GM19023 (cell line): Measurements from ENCODE around the gene MDC1.
"Not testable (repeated sequence)": the region's sequence is repeated elsewhere in the genome, so short reads cannot be mapped to it uniquely, and the experiment has no call there.

Experiments
- ATAC-seq: cut with Tn5 transposase; IDR thresholded peaks from one replicate; pipeline ENCODE4 v1.9.1; 2021; ENCODE audit warnings: mild to moderate bottlenecking, moderate library complexity; ENCODE audit not compliant: unreplicated experiment

The MDC1 gene

GRCh38 chr6:30683183-30683979, 33.7 kb downstream of the MDC1 start:
- no peak for ATAC-seq

GRCh38 chr6:30682143-30683117, 34.7 kb downstream of the MDC1 start:
- peak; percentile 38 for ATAC-seq

DNA sequence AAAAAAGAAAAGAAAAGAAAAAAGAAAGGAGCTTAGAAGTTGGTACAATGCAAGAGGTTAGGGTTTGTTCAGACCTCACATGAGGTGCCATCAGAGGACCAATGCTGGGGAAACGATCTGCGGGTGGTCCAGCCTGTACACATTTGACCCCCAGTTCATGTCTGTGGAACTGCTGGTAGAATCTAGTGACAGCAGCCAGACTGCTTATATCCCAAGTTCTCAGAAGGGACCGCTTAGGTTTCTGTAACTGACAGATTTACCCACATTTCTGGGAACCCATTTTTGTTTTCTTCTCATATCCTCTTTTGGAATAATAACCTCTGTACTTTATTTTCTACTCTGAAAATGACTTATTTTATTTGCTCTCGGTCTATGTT, 35.3 kb downstream of the MDC1 start:
- ATAC-seq: no peak

DNA sequence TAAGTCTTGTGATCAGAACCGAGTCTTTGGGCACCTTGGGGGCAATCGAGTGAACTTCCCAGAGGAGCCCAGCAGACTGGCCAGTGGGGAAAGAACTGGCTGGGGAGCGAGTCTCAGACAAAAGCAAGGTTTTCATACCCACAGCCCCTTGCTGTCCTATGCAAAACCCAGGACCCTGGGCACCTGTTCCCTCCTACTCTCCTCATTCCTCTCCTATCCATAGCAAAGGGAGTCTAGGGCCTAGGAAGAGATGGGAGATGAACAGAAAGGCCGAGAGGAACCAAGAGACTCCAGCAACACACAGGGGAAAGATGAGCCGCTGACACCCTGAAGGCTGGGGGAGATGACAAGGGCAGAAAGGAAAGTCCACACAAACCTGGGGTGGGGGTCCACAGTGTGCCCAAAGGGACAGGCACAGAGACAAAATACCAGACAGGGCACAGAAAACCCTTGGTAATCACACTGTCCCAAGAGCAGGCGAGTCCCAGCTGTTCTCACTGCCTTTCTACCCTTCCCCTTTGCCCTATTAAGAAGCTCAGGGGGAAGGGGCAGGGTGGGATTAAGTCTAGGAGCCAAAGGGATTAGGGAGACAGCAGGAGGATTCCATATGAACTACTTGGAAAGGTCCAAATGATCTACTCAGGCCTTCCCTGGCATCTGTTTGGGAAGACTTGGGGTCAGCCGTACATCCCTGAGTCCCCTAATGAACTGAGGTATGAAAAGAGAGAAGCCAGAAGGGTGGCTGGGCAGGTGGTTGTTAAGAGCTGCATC, 37.1 kb downstream of the MDC1 start:
- ATAC-seq: no peak

DNA sequence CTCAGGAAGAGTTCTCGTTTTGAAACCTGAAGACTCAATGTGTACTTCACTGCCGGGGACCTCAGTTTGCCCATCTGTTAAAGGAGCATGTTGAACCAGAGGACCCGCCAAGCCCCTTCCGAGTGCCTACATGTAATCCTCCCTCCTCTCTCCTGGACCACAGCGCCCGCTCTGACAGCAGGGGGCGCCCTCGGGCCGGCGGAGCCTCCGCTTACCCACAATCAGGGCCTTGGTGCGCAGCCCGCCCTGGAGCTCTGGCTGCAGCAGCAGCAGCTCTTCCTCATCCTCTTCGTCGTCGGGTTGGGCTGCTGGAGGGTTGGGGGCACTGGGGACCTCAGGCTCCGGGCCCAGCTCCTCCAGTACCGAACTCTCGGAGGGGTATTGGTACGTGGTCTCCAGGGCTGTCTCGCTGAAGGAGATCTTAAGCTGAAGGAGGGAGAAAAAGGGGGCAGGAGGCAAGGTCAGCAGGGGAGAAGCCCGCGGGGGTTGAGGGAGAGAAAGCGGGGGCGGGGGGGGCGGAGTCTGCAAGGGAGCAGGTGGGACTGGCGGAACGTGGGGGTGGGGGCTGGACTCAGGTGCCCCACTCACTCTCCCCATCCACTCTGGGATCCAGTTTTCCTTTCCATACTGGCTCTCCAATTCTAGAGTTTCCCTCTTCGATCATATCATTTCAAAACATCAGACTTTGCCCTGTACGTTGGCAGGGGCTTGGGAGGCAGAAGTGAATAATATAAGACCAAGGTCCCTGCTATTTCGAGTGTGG, 37.9 kb downstream of the MDC1 start:
- no peak for ATAC-seq

GRCh38 chr6:30676660-30677285, 40.3 kb downstream of the MDC1 start:
- ATAC-seq: no peak

GRCh38 chr6:30672445-30673253, 44.4 kb downstream of the MDC1 start, which contains the start of gene DHX16:
TSS of gene DHX16 (minus strand) at chr6:30673006. CDS start at chr6:30672841, 165 bp downstream.
- peak; percentile 56 for ATAC-seq

DNA sequence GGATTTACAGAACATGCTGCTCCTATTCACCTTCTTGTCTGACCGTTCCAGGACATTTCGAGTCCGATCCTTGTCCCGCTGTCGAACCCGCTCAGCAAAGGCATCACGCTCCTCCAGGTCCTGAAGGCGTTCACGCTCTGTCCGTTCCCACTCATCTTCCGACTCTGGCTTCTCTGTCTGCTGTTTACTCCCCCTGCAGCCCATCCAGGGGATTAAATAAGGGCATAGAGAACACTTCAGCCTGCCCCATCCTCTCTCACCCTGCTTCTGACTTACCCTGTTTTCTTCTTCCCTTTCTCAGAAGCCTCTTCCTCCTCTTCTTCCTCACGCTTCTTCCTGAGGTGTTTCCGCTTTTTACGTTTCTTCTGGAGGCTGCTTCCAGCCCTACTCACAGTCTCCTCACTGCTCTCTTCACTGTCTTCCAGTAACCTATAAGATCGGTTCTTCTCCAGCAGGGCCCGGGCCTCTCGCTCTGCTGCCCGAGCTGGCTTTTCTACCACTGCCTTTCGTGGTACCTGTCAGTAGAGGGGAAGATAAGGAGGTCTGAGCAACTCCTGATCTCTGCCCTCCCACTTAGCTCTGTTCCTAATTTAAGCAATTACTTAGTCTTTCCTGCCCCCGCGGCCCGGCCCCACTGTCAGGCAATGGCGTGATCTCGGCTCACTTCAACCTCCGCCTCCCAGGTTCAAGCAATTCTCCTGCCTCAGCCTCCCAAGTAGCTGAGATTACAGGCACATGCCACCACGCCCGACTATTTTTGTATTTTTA, 46.1 kb downstream of the MDC1 start:
- no peak for ATAC-seq

DNA sequence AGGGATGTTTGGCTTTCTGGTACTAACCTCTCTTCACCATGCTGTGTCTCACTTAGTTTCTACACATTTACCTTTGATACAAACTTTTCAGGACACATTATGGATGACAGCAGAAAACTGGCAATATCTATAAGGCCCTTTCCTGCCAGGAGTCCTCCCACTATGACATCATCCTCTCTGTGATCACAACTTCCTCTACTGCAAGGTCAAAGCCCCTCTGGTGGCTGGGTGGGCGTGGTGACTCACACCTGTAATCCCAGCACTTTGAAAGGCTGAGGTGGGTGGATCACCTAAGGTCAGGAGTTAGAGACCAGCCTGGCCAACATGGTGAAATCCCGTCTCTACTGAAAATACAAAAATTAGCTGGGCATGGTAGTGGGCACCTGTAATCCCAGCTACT, 50.8 kb downstream of the MDC1 start:
- ATAC-seq: not testable (repeated sequence)

DNA sequence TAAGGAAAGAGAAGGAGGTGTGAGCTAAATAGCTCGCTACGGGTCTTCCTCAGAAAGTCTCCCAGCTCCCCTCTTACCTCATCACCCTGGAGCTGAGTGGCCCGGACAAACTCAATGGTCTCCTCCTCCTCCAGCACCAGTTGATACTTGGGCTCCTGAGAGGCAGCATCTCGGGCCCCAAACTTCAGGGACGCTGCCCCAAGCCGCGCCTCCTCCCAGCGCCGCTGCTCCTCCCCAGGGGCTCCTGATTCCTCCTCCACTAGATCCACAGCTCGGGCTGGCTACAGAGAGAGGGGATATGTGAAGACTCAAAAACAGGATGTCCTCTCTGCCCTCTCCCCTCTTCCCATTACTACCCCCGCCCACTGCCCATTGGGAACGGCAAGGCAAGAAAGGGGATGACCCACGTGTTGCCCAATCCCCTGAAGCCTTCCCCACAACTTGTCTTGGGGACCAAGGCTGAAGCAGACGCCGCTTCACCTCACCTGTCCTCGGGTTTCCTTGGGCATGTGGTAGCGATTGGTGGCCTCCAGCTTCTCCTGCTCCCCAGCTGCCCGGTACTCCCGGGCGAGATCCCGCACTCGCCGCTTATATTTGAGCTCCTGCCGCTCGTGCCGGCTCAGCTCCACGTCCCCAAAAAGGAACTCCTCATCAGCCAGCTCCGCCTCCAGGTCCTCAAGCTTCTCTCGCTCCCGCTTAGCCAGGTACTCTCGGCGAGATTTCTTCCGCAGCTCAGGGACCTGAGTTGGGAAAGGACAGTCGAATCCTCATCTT, 51.9 kb downstream of the MDC1 start:
- ATAC-seq: no peak

DNA sequence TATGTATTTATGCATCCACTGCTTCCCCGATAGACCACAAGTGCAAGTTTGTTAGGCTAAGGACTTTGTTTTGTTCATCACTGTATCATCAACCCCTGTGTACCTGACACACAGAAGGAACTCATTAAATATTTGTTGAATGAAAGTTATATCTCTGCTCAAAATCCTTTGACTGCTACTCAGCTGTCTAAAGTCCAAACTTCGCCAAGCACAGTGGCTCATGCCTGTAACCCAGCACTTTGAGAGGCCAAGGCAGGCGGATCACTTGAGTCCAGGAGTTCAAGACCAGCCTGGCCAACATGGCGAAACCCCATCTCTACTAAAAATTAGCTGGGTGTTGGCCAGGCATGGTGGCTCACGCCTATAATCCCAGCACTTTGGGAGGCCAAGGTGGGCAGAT, 59.2 kb downstream of the MDC1 start:
- not testable (repeated sequence) for ATAC-seq

- no peak for ATAC-seq
Observed at GRCh38 chr6:30657454-30657853, 59.6 kb downstream of the MDC1 start.

DNA sequence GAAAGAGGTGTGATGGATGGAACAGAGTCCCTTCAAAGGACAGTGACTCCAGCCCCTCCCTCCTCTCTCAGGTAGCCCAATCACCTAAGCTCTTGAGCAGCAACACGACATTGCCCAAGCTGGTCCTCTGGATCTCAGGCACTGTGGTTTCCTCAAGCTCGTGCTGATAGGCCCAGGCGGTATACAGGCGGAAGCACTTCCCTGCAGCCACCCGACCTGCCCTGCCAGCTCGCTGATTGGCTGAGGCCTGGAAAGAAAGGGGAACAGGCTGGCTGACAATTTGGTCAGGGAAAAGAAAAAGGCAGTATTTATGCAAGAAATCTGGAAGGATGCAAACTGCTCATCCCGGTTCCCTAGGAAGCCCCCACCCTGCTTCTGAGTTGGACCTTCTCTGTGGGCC, 60.6 kb downstream of the MDC1 start:
- ATAC-seq: no peak

GRCh38 chr6:30655743-30656094, 61.4 kb downstream of the MDC1 start:
- ATAC-seq: no peak

DNA sequence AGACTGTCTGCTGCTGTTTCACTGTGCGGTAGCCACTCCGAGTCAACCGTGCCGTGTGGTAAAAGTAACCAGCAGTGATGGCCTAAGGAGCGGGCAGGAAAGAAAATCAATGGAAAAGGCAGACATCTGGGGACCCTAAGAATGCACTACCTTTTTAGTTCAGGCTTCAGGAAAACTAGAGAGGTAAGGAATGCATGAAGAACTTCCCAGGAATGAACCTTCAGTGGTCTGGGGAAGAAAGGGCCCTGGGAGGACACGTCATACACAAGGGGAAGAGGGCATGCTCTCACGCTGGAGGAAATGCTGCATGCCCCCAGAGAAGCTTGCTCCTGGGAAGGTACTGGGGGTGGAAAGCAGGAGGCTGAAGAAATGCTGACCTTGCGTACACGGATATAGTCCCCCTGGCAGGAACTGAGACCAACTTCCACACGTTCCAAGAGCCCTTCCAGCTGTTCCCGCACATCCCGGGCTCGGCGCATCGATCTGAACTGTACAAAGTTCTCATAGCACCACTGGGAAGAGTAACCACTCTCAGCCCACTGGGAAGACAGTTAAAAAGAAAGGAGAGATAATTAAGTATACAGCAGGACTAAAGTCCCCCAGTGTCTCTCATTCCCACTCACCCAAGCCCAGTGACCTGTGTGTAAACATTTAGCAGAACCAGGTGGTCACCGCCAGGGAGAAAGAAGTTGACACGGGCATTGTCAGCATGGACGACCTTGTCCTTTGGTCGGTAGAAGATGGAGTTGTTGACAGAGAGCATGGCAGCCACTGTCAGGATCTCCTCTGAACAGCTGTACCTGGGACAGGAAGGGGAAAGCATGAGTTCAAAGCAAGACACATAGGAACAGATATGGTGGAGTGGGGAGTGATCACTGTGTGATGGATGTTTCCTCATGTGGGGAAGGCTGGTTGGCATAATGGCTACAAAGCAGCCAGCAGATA, 62.0 kb downstream of the MDC1 start:
- ATAC-seq: no peak

GRCh38 chr6:30651143-30651542, 65.9 kb downstream of the MDC1 start:
- no peak for ATAC-seq
